Measurements from ENCODE around the gene RAP2C.
"Not testable (repeated sequence)": the region's sequence is repeated elsewhere in the genome, so short reads cannot be mapped to it uniquely, and the experiment has no call there.

The RAP2C gene

GRCh38 chrX:132193872-132194574 lies 25.2 kb downstream of the RAP2C start:
- no peak for DNase-seq

GRCh38 chrX:132191938-132192337 lies 27.3 kb downstream of the RAP2C start:
- DNase-seq: no peak

- peak; percentile 0 for DNase-seq
Observed at GRCh38 chrX:132188175-132188574, 31.1 kb downstream of the RAP2C start.

- no peak for DNase-seq
Observed at GRCh38 chrX:132187451-132187850, 31.8 kb downstream of the RAP2C start.

GRCh38 chrX:132184871-132185270 lies 34.4 kb downstream of the RAP2C start:
- DNase-seq: no peak

- DNase-seq: no peak
Observed at GRCh38 chrX:132181364-132181763, 37.9 kb downstream of the RAP2C start.

- no peak for DNase-seq
Observed at GRCh38 chrX:132180929-132181328, 38.3 kb downstream of the RAP2C start.

- DNase-seq: no peak
Observed at GRCh38 chrX:132173647-132174046, 45.6 kb downstream of the RAP2C start.

GRCh38 chrX:132171881-132172280 lies 47.4 kb downstream of the RAP2C start:
- no peak for DNase-seq

- DNase-seq: no peak
Observed at GRCh38 chrX:132171478-132171877, 47.8 kb downstream of the RAP2C start.

GRCh38 chrX:132169554-132169953 lies 49.7 kb downstream of the RAP2C start:
- DNase-seq: no peak

GRCh38 chrX:132165651-132166050 lies 53.6 kb downstream of the RAP2C start:
- no peak for DNase-seq

- no peak for DNase-seq
Observed at GRCh38 chrX:132165005-132165404, 54.2 kb downstream of the RAP2C start.

- DNase-seq: not testable (repeated sequence)
Observed at GRCh38 chrX:132163094-132163493, 56.2 kb downstream of the RAP2C start.

GRCh38 chrX:132153166-132153565 lies 66.1 kb downstream of the RAP2C start:
- DNase-seq: no peak
